Fibroblast of skin of right biceps (primary cell): ENCODE results near the gene CHRNA9.

Experiments
- DNase-seq: peaks from one replicate; pipeline ENCODE4 v3.0.0-alpha.2; 2013

Gene CHRNA9

GRCh38 chr4:40310225-40310624 lies 24.9 kb upstream of the CHRNA9 start:
- no peak for DNase-seq

DNA sequence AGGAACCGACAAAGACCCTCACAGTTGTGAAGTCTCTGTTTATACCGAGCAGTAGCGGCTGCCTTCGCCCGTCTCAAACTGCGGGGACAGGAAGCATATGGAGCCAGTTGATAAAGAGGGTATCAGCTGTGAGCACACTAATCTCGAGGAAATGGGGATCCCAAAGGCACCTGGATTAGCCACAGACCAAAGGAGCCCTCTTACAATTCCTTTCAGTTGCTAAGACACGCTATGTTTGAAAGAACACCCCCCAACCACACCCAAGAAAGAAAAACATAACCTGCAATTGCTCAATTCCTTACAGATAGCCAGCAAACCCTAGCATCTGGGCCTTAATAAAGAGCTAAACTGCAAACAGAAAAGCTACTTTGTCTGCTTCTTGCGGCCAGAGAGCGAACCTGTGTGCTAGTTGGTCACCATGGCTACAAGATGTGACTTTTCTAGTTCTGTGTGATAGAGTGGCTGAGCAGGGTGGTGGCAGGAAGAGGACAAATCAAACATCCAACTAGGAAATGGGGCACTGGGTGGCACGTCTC lies 23.3 kb upstream of the CHRNA9 start:
- no peak for DNase-seq

GRCh38 chr4:40314951-40315350 lies 20.2 kb upstream of the CHRNA9 start:
- DNase-seq: peak; percentile 36

DNA sequence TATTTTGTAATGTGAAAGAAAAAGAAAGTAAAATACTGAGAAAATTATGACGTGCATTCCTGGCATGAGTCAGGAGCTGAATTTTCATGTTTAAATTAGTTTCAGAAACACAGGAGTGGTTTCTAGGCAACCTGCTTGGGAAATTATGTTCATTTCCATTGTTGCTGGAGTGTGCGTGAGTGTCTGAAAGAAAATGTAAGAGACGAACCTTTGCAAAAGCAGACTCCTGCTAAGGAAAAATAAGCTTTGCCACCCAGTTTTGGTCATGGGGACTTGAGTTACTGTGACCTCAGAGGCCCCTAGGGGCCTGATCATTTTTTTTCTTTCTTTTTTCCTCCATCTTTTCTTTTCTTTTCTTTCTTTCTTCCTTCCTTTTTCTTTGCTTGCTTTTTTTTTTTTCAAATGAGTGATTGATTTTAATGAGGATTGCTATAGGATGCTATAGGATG lies 18.8 kb upstream of the CHRNA9 start:
- peak; percentile 92 for DNase-seq

GRCh38 chr4:40316782-40317635 lies 18.1 kb upstream of the CHRNA9 start:
- peak; percentile 94 for DNase-seq

DNA sequence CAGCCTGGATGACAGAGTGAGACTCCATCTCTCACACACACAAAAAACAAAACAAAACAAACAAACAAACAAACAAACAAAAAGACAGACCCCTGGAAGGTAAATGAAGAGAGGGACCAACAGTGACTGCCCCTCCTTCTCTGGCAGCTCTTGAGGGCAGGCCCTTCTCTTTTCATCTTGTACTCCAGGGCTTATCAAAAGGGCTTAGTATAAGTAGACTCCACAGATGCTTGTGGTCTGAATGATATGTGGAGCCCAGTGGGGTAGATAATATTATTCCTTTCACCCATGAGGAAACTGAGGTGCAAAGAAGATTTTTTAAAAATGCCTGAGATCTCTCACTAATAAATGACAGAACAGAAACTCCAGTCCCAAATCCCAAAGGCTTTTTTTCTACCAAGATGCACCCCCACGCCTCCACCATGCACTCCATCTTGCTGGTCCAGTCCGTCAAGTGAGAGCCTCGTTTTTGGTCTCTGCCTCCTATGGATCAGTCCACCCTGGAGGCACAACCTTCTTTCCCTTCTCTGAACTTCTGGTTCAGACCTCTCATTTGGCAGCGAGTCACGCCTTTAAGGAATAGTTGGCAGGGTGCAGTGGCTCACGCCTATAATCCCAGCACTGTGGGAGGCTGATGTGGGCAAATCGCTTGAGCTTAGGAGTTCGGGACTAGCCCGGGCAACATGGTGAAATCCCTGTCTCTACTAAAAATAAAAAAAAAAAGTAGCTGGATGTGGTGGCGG lies 17.0 kb upstream of the CHRNA9 start:
- no peak for DNase-seq

- peak; percentile 75 for DNase-seq
These were observed 13.4 kb upstream of the CHRNA9 start for GRCh38 chr4:40321574-40322275.

- DNase-seq: peak; percentile 43
These were observed 12.3 kb upstream of the CHRNA9 start for GRCh38 chr4:40322811-40323210.

DNA sequence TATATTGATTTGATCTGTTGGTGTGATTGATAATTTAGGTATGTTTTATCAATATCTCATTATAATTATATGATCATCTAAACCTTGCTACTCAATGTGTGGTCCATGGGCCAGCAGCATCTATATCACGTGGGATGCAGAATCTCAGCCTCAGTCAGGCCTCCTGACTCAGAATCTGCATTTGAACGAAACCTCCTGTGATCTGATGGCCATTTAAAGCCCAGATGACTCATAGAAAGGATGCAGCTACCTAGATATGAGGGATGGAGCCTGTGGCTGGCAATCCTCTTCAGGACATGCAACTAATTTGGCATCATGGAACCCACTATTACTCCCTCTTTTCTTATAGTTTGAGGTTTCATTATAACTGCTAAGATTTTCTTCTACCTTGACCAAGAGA lies 11.3 kb upstream of the CHRNA9 start:
- no peak for DNase-seq

- DNase-seq: peak; percentile 72
These were observed 9.6 kb upstream of the CHRNA9 start for GRCh38 chr4:40325406-40326019.

DNA sequence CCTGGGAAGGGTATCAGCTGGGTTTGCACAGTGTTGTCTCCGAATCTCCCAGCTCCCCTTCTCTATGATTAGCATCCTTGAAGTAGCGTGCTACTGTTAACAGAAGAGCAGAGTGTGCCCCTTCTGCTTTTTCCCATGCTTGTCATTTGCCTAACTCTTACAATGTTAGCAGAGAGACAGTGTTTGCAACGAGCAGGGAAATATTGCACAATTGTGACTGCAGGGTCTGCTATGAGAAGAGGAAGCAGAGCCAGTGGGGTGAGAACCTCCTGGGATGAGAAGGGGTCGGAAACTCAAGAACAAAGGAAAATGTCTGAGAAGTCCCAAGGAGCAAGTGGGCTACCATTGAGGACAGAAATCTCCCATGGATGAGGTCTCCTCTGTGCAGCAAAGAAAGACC lies 7.8 kb upstream of the CHRNA9 start:
- DNase-seq: no peak

DNA sequence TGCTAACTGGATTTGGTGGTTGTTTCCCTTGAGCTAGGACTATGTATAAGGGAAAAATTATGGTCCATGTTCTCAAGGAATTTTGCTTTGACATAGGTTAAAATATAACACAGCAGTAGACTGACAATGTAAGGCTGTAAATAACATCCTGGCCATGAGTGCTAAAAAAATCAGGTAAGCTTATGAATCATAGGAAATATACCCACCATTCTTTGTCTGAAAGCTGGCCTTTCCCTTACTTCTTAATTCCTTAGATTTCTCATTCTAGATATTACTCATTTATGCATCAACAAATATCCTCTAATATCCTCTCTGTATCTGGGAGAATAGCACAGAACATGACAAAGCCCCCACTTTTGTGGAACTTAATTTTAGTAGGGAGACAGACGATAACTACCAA lies 6.8 kb upstream of the CHRNA9 start:
- DNase-seq: no peak

- DNase-seq: no peak
These were observed 5.3 kb upstream of the CHRNA9 start for GRCh38 chr4:40329805-40330204.

- no peak for DNase-seq
These were observed 4.6 kb upstream of the CHRNA9 start for GRCh38 chr4:40330536-40330935.

GRCh38 chr4:40331101-40331745 lies 3.9 kb upstream of the CHRNA9 start:
- no peak for DNase-seq

DNA sequence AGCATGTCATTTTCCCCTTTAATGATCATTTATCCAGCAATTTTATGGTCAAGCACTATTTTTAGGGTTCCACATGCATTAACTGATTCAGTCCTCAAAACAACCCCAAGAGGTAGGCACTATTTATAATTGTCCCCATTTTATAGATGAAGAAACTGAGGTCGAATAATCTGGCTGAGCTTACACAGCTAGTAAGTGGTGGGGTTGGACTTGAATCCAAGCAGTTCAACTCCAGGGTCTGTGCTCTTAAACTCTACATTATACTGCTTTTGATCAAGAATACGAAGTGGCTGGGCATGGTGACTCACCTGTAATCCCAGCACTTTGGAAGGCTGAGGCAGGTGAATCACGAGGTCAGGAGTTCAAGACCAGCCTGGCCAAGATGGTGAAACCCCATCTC lies 3.2 kb upstream of the CHRNA9 start:
- DNase-seq: no peak

DNA sequence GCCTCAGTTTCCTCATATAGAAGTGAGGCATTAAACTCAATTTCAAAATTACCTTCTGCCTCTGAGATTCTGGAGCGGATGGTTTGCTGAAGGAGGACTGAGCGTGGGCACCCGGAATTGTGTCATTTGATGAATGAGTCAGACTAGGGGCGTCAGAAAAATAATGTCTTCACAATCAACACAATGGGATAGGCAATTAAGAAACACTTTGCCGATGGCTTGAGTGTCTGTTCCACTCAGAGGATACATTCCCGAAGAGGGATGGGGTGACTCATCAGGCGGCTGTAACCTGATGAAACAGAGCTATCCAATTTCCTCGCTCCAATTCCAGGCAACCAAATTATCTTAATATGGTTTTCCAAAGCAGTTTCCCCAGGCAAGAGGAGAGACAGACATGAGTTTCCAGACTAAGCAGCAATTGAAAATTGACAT lies 1.2 kb upstream of the CHRNA9 start:
- peak; percentile 93 for DNase-seq

- peak; percentile 90 for DNase-seq
These were observed 377 bp downstream of the CHRNA9 start for GRCh38 chr4:40335525-40335894.

GRCh38 chr4:40337051-40337450 lies 1.9 kb downstream of the CHRNA9 start:
- no peak for DNase-seq

GRCh38 chr4:40337523-40337922 lies 2.4 kb downstream of the CHRNA9 start:
- DNase-seq: no peak

- DNase-seq: peak; percentile 53
These were observed 4.9 kb downstream of the CHRNA9 start for GRCh38 chr4:40340030-40340429.

GRCh38 chr4:40347472-40347871 lies 12.3 kb downstream of the CHRNA9 start:
- no peak for DNase-seq
